NK-92 (cell line): Measurements from ENCODE around the gene ARHGAP28.

Experiments
- DNase-seq: peaks from one replicate; lab custom pipeline; 2025; ENCODE audit not compliant: unreplicated experiment; lab: John Stamatoyannopoulos, UW

The ARHGAP28 gene

GRCh38 chr18:6955304-6955703 is 225.8 kb downstream of the ARHGAP28 start:
- DNase-seq = no peak

GRCh38 chr18:6956495-6956894 is 227.0 kb downstream of the ARHGAP28 start:
- no peak for DNase-seq

- DNase-seq = no peak
Measured at GRCh38 chr18:6956999-6957398, 227.5 kb downstream of the ARHGAP28 start.

- no peak for DNase-seq
Measured at GRCh38 chr18:6959110-6959509, 229.6 kb downstream of the ARHGAP28 start.

GRCh38 chr18:6960124-6960523 is 230.6 kb downstream of the ARHGAP28 start:
- no peak for DNase-seq

- DNase-seq = no peak
Measured at GRCh38 chr18:6960656-6961055, 231.1 kb downstream of the ARHGAP28 start.

DNA sequence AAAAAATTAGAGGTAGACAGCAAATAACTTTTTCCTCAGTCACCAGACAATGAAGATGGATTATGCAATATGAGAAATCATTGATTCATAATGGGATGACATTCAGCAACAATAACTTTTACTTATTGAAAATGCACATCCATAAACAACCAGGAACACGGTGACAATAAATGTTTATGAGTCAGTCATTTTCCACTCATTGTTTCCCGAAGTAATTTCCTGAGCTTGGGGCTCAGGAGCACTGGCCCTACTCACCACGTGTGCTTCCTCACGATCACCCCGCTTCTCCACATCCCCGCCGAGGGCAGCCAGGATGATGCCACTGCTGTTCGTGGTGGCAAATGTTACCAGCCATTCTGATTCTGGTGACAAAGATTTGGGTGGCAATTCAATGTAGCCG is 231.8 kb downstream of the ARHGAP28 start:
- no peak for DNase-seq

- no peak for DNase-seq
Measured at GRCh38 chr18:6962571-6963451, 233.3 kb downstream of the ARHGAP28 start.

GRCh38 chr18:6963452-6964097 is 234.1 kb downstream of the ARHGAP28 start:
- no peak for DNase-seq
